HG03039 (cell line): ENCODE measurements around the gene UBE2L3.
"Not testable (repeated sequence)": the region's sequence is repeated elsewhere in the genome, so short reads cannot be mapped to it uniquely, and the experiment has no call there.

Experiments used
- ATAC-seq: cut with Tn5 transposase; IDR thresholded peaks from one replicate; pipeline ENCODE4 v1.9.1; 2021; ENCODE audit warnings: mild to moderate bottlenecking, moderate library complexity; ENCODE audit not compliant: unreplicated experiment

The UBE2L3 gene

DNA sequence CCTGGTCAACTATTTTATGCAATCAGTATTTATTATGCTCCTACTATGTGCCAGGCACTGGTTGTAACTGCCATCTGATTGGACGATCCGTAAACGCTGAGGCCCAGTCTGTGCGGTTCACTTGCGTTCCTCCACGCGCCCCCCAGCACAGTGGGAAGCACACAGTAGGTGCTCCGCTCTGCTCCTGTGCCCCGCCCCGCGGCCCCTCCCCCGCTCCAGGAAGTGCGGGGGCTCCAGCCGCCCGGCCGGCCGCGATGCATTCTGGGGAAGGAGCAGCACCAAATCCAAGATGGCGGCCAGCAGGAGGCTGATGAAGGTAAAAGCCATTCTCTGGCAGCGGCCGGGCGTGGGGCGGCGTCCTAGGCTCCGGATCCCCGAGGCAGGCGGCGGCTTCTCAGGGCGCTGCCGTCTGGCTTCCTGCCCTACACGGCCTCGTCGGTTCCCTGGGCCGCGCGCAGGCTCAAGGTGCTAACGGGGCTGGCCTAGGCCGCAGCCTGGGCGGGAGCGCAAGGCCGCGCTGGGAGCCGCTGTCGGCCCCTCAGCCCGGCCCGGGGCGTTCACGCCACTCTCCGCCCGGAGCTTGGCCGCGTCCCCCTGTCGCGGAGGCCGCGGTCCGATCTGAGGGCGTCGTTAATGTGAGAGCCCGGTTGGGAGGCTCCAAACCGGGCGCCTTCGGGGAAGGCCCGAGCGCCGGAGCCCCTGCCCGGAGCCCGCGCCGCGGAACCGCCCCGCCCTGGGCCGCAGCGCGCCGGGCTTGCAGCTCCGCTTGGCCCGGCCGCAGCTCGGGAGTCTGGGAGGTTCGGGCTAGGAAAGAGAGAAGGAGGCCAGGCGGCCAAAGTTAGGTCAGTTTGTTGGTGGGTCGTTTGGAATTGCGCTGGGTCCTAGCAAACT lies at the start of gene UBE2L3:
Gene UBE2L3 (plus strand): TSS at position 259 of the 891 bp plus-strand sequence. CDS start 31 bp downstream, at position 290.
- ATAC-seq: peak; percentile 48

DNA sequence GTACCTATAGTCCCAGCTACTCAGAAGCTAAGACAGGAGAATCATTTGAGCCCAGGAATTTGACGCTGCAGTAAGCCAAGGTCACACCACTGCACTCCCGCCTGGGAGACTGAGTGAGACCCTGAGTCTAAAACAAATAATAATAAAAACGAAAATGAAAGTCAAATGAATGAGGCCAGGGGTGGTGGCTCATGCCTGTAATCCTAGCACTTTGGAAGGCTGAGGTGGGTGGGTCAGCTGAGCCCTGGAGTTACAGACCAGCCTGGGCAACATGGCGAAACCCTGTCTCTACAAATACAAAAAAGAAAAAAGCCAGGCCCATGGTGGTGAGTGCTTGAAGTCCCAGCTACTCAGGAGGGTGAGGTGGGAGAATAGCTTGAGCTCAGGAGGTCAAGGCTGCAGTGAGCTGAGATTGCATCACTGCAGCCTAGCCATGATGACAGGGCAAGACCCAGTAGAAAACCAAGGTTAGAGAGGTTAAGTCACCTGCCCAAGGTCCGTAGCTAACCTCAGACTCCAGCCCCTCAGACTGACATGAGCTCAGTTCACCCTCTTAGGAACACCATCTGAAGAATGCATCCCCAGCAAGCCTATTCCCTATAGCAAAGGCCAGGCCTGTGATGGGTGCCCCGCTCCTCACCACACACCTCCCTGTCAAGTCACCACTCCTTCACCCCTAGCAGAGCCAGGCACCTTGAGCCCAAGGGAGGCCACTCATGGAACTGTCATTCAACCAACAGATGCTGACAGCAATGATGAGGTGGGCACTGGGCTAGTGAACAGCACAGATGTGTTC lies 40.6 kb upstream of the UBE2L3 start:
- not testable (repeated sequence) for ATAC-seq

DNA sequence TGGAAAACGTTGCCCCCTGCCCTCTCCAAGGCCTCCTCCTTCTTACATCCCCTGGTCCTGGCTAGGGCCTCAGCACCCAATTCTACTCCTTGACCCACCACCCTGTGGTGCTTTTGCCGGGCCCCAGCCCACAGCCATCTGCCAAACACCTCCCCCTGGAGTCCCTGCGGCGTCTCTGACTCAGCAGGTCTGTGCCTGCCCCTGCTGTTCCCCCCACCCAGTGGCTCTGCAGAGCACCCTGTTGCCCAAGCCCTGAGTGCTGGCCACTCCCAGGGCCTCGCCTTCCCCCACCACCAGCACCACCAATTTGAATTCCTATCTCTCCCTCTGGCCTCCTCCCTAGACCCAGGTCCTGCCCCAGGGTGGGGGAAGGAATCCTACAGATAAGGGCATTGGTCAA lies 36.0 kb upstream of the UBE2L3 start:
- ATAC-seq: not testable (repeated sequence)

DNA sequence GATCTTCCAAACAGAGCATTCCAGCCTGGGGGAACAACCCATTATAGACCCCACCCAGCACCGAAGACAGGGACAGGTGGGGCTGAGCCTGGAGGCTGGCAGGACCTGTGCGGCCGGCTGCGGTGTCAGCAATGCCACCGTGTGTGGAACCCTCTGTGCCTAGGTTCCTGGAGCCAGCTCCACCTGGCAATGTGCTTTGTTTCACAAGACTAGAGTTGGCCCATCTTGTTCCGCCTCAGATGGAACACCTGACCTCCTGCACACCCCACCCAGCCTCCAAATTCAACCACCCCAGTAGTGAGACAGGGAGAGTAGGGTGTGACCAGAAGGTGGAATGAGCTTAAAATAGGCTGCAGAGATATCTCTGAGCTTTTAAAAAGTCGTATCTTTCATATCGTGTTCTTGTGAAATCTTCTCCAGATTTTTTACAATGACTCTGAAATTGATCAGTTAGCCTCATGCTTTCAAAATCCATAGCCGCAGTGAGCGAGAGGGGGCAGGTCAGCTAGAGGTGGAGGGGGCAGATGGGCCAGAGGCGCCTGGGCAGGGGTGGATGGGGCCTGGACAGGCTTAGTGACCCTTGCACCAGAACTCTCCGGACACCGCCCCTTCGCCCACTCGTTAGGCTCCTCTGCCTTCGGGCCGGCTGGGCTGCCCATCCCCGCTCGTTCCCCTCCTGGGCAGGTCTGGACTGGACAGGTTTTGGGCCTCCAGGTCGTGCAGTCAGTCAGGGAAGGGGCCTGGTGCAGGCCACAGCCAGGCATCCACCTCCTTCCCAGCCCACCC lies 34.5 kb upstream of the UBE2L3 start:
- not testable (repeated sequence) for ATAC-seq

DNA sequence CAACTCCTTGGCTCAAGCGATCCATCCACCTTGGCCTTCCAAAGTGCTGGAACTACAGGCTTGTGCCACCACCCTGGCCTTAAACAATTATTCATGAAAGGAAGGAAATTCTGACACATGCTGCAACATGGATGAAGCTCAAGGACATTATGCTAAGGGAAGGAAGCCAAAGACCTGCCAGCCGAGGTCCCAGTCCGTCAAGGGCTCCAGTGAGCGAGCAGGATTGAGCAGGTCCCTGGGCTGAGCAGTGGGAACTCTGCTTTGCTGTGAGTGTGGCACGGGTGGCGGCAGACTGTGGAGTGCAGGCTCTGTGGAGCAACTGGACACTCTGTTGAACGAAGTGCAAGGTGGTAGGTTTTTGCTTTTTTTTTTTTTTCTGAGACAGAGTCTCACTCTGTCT lies 27.7 kb upstream of the UBE2L3 start:
- ATAC-seq: not testable (repeated sequence)

DNA sequence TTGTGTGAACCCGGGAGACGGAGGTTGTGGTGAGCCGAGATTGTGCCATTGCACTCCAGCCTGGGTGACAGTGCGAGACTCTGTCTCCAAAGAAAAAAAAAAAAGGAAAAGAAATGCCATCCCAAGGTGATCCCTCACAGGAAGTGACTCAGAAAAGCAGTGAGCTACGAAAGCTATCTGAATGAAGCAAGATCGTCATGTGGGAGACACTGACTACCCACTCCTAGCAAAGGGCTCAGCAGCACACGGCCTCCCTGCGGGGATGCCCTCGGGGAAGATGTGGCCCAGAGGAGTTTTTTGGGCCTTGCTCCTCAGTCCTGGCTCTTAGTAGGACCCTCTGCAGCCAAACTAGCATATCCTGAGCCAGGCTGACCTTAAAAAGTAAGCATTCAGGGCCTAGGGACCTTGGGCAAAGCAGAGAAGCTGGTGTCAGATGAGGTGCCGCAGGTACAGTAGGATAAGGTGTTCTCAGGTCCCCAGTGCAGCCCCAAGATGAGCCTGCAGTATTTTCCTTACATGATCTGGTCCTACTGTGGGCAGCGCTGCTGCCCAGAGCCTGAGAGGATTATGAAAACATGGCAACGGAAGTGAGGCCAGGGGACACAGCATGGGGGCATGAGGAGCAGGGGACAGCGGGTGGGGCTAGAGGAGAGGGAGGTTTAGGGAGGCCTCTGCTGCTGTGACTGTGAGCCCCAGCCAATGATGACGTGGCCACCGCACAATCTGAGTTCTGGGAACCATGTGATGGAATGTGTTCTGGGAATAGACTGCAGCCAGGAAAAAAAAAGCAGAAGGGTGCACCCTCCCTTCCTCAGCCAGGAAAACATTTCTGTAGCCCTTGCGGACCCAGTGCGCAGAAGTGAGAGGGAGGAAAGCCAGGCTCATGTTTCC lies 22.8 kb upstream of the UBE2L3 start:
- ATAC-seq: not testable (repeated sequence)

DNA sequence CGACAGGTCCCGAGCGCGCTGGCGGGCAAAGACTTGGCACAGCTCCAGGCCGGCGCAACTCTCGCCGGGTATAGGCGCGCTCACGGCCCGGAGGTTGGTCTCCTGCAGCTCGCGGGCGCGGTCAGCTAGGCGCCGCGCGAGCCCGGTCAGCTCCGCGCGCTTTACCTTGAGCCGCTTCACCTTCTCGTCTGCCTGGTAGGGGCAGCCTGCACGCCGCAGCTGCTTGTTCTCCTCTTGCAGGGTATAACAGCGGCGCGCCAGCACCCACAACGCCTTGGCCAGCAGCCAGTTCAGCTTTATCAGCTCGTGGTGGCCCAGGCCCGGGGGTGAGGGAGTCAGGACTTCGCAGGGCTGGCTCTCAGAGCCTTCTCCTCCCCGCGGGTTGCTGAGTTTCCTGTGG lies 18.0 kb upstream of the UBE2L3 start:
- ATAC-seq: not testable (repeated sequence)

DNA sequence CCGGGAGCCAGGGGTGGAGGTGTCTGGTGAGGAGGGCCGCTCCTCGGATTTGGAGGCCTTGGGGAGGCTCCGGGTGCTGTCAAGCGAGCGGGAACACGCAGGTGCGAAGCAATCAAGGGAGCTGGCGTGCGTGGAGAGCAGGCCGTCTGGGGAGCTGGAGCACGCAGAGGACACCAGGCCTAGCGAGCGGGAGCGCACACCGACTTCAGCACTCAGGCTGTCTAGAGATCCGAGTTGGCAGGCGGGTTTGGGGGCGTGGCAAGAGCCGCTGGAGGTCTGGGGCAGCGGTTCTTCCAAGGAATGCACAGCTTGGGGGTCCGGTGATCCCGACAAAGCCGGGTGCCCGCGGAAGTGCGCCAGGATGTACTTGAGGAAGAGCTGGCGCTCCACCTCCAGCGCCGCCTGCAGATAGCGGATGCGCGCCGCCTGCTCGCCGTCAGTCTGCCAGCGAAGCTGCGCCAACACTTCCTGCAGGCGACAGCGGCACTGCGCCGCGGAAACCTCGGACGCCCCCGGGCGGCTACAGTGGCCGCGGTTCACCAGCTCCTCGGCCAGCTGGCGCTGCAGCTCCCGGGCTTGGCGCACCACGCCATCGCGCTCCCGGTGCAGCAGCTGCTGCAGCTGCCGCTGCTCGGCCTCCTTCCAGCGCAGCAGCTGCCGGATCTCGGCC lies 17.4 kb upstream of the UBE2L3 start:
- not testable (repeated sequence) for ATAC-seq

DNA sequence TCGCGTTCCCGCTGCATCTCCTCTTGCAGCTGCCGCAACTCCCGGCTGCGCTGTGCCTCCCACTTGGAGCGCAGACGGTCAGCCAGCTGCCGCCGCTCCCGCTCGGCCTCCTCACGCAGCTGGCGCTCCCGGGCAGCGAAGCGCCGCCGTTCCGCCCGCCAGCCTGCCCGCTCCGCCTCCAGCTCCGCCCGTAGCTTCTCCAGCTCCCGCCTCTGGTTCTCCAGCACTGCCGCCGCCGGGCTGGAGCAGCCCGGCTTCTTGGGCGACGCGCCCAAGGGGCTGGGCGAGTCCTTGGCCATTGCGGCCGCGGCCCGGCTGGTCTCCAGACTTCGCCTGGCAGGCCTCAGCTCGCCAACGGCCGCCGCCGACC lies 16.9 kb upstream of the UBE2L3 start:
- not testable (repeated sequence) for ATAC-seq

DNA sequence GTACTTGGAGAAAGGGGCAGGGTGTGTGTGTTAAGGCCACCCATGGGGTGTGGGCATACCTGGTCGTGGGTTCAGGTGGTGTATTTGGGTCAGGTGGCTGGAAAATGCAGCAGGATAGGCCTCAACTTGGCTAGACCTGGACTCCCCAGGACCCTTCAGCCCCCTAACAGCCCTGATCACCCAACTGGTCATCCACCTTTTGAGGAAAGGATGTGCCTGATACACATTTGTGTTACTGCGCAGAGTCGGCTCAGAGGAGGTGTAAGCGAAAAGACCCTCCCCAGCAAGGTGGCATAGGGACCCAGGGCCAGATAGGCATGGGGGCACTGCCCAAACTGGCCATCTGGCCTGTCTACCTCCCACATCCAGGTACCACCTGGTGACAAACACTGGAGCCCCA lies 16.2 kb upstream of the UBE2L3 start, which contains the start of gene RIMBP3C:
Gene RIMBP3C (minus strand): TSS at position 101 of the 400 bp plus-strand sequence. CDS start 485 bp downstream, outside the sequence.
- ATAC-seq: not testable (repeated sequence)

DNA sequence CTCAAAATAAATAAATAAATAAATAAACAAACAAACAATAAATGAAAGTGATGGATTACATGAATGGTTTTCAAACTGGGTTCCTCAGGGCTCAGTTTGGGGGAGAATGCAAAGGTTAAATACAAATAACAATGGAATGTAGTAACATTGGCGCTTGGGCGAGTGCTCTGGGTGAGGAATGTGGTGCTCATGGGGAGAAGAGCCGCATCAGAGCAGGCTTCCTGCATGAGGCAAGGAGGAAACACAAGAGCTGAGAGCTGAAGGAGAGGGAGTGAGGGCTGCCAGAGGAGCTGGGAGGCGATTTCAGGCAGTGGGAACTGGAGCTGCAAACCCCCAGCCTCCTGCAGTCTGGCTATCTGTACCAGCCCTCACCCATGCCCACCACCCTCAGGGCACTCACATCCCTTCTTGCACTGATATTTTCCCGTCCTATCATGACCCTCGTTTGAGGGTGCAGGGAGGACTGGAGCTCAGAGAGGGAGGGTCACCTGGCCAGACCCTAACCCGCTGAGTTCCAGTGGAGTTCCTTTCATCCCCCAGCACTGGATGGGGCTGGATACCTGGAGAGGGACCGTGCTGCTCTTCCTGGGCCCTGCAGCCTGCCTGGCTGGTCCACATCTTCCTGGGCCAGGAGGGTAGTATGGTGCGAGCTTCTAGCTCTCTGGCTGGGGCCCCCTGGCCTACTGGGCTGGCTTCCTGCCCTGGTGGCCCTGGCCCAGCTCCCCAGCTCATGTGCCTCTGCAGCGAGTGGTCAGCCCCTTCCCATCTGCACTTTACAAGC lies 8.0 kb upstream of the UBE2L3 start:
- not testable (repeated sequence) for ATAC-seq

DNA sequence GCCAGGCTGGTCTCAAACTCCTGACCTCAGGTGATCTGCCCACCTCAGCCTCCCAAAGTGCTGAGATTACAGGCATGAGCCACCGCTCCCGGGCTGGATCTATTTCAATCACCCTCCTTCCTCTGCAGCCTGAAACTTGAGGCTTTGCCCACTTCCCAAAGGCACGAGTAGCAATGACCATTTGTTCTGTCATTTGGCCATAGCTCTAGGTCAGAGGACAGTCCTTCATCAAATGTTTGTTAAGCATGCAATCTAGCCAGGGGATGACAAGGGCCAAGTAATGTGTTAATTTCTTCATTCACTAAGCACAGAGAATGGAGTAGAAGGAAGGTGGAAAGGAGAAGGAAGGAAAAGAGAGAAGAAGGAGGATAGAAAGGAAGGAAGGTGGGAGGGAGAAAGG lies 6.9 kb upstream of the UBE2L3 start:
- not testable (repeated sequence) for ATAC-seq

DNA sequence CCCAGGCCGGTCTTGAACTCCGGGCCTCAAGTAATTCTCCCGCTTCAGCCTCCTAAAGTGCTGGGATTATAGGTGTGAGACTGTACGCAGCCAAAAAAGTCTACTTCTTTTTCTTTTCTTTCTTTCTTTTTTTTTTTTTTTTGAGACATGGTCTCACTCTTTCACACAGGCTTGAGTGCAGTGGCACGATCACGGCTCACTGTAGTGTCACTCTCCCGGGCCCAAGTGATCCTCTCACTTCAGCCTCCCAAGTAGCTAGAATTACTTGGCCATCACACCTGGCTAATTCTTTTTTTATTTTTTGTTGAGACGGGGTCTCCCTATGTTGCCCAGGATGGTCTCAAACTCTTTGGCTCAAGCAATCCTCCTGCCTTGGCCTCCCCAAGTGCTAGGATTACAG lies 3.6 kb upstream of the UBE2L3 start:
- no peak for ATAC-seq

DNA sequence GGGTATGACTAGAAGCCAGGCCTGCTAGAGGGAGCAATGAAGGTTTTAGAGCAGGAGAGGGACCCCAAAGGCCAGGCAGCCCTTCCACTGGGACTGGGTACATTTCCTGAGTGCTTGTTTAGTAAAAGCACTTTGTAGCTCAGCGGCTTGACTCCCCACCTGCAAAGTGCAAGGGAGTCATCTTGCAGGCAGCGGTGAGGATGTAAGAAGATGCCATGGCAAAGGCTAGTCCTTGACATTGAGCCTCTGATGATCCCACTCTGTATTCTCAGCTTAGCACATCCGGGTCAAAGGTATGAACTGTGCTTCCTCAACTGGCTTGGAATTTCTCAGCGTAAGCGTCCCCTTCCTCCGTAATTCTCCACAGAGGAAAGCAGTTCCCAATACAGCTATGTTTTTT lies 3.1 kb upstream of the UBE2L3 start:
- ATAC-seq: no peak

DNA sequence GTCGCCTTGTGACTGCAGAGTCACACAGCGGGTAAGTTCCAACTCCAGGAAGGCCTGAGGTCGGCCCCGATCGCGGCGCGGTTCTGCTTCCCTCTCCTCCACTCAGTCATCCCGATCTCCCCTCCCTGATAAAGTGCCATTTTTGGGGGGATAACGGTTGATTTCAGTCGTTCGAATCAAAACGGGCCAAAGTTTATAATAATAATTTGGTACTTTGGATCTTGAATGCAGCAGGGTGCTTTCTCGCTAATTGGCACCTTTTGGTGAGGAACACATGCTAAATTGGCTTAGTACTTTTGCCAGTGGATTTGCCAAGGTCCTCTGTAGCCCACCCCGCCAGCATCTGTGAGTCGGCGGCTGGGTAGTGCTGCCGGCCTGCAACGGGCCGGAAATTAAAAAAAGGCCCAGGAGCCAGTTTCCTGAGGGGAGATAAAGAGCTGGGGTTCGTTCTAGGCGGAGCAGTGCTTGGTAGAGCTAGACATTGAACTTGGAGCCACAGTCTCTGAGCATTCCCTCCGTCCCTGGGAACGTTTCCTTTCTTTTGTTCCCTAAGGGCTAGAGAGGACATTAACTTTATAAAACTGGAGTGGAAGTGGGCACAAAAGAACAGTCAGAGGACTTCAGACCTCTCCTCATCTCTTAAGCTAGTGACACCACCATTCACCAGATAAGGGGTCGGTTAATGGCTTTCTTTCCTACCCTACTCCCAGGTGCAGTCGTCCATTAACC lies 997 bp downstream of the UBE2L3 start:
- ATAC-seq: peak; percentile 5

DNA sequence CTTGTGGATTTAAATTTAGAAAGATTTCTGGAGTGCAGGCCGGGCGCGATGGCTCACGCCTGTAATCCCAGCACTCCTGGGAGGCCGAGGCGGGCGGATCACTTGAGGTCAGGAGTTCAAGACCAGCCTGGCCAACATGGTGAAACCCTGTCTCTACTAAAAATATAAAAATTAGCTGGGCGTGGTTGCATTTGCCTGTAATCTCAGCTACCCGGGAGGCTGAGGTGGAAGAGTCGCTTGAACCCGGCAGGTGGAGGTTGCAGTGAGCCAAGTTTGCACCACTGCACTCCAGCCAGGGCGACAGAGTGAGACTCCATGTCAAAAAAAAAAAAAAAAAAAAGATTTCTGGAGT lies 1.5 kb downstream of the UBE2L3 start:
- not testable (repeated sequence) for ATAC-seq

DNA sequence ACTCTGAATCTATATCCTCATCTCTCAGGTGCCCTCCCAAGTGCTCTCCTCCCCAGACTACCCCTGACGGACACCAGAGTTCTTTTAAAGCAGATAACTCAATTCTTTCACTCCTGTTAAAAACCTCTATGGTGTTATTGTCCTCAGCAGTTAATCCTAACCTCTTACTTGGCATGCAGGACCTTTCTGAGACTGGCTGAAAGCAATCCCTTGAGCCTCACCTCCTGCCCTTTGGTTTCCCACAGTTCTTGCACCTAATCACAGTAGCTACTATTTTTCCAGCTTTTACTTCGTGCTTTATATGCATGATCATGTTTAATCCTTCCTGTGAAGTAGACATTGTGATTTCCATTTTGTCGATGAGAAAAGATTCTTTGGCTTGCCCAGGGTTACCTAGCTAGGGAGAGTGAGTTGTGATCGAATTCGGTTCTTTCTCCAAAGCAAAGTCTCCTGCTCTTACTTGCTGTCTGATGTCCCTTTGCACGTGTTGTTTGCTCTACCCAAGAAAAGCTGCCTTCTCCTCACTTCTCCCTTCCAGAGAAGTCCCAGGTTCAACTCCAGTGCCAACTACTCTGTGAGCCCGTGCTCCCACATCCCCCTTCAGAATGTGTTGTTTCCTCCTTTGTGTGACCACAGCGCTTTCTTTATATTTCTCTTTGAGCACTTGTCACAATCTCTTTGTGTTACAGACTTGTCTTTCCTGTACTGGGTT lies 2.1 kb downstream of the UBE2L3 start:
- ATAC-seq: no peak
